ENCODE data around the gene SLC9A9. TPM values are rescaled to one million over a fixed set of nuclear protein-coding genes. Genes with fewer than 3 reads are reported as not detected.

SLC9A9 gene
- total and polyA plus RNA-seq, 2 of the 8 experiments (the other 6 are each of a cell fraction or from before 2014, with no cell fraction given): 0.48 to 1.1 TPM

- Histone ChIP-seq H3K4me1 (replicated peaks in 1 of 4; ENCODE audit: control insufficient read depth in 3 of 4, insufficient read depth in 4 of 4, low read length in 3 of 4) (peaks cover 0 to 13% (median 6%) of the 10 kb centered on the region in 4 experiments; a peak in 3 of 7 replicates), H3K9me3 (ENCODE audit: insufficient read depth in 2 of 2, low read depth in 1 of 2, low read length in 1 of 2) (0 out of 4 replicates have a peak, but pooled peaks cover 0 to 3% of the 10 kb centered on the region in 2 experiments), H2BK5ac (ENCODE audit: low read depth, low read length) (no peak overlapping the region), H4K5ac (ENCODE audit: insufficient read length, low read depth, low read length) (no peak overlapping the region), H2BK120ac (replicated peaks; ENCODE audit: low read depth, low read length) (no peak overlapping the region), H3K27me3 (replicated peaks in 1 of 4; ENCODE audit: control insufficient read depth in 3 of 4, extremely low read depth in 1 of 4, insufficient read depth in 3 of 4, low read length in 3 of 4) (no peaks in the 10 kb centered on the region), H3K4me3 (ENCODE audit: extremely low read depth in 1 of 4, insufficient read depth in 2 of 4, low read depth in 3 of 4, low read length in 4 of 4) (no peak overlapping the region), H3K27ac (ENCODE audit: low read depth, low read length) (no peak overlapping the region), H3K56ac (replicated peaks; ENCODE audit: insufficient read length, low read depth, low read length) (no peak overlapping the region), H3K4ac (replicated peaks; ENCODE audit: insufficient read length, low read depth, low read length) (no peak overlapping the region), H3K79me1 (ENCODE audit: low read depth, low read length) (no peaks in the 10 kb centered on the region), H2AK5ac (ENCODE audit: low read depth, low read length) (no peak overlapping the region), H4K91ac (replicated peaks; ENCODE audit: insufficient read length, low read length) (no peak overlapping the region), H3K9ac (replicated peaks in 1 of 4; ENCODE audit: extremely low read depth in 1 of 4, low read depth in 3 of 4, low read length in 3 of 4) (no peak overlapping the region), H3K4me2 (ENCODE audit: insufficient read depth in 1 of 2, low read depth in 2 of 2, low read length in 2 of 2) (no peak overlapping the region; a peak in 1 of 4 replicates), H4K8ac (ENCODE audit: extremely low read depth, insufficient read depth, low read length) (no peak overlapping the region), H2AFZ (ENCODE audit: low read length) (no peak overlapping the region), H3K23me2 (ENCODE audit: low read depth, low read length) (no peaks in the 10 kb centered on the region), H4K20me1 (replicated peaks in 1 of 2; ENCODE audit: control insufficient read depth in 1 of 2, insufficient read depth in 2 of 2, low read length in 2 of 2) (no peaks in the 10 kb centered on the region), H3K14ac (ENCODE audit: insufficient read length) (no peak overlapping the region), H3K36me3 (ENCODE audit: control insufficient read depth in 2 of 4, insufficient read depth in 4 of 4, low read length in 3 of 4) (no peaks in the 10 kb centered on the region; a peak in 1 of 8 replicates), H2BK12ac (ENCODE audit: low read depth, low read length) (no peak overlapping the region), H2BK20ac (ENCODE audit: low read length) (no peak overlapping the region), H3K23ac (ENCODE audit: insufficient read length) (no peak overlapping the region), H2BK15ac (ENCODE audit: low read length) (no peak overlapping the region), H3K18ac (ENCODE audit: extremely low read depth, low read length) (no peak overlapping the region), H3K79me2 (ENCODE audit: control insufficient read depth in 1 of 2, insufficient read depth in 2 of 2, low read length in 2 of 2) (no peaks in the 10 kb centered on the region)
- no peak for DNase-seq (ENCODE audit: low read depth in 1 of 2, low spot score in 2 of 2)
- TF ChIP-seq EZH2 (IDR thresholded peaks at IDR 0.05; ENCODE audit: low read depth, low read length, severe bottlenecking) (no peak), TBP (IDR thresholded peaks at IDR 0.05; ENCODE audit: low read depth, low read length) (no peak), KDM5A (IDR thresholded peaks at IDR 0.05; ENCODE audit: low read length) (no peak)
- CTCF ChIA-PET (ENCODE audit: partially characterized antibody): no interaction called here
- no peak for FAIRE-seq
- WGBS, 2 experiments (ENCODE audit: extremely low coverage in 1 of 2, insufficient coverage in 1 of 2, insufficient read length in 1 of 2, insufficient replicate concordance in 2 of 2, low coverage in 1 of 2, low lambda C conversion rate in 2 of 2, missing lambda C conversion rate in 1 of 2): 86% methylated on average over 3 of the region's 3 CpGs; no CpG with 5 or more reads in 1 of the 2 experiments
- POLR2A ChIA-PET (ENCODE audit: partially characterized antibody): no interaction called here
Observed at GRCh38 chr3:143793971-143794370, 54.3 kb downstream of the SLC9A9 start.
